Measurements from ENCODE around the gene MED15.
"Not testable (repeated sequence)": the region's sequence is repeated elsewhere in the genome, so short reads cannot be mapped to it uniquely, and the experiment has no call there.

The MED15 gene

GRCh38 chr22:20589614-20590476 is 82.4 kb downstream of the MED15 start:
- H3K27ac ChIP-seq: no peak overlapping the region
- H3K79me2 ChIP-seq: no peaks in the 10 kb centered on the region
- H3K4me1 ChIP-seq: no peaks in the 10 kb centered on the region
- H3K36me3 ChIP-seq (ENCODE audit: control insufficient read depth, insufficient read depth, low read length): no peaks in the 10 kb centered on the region
- no peaks in the 10 kb centered on the region for H3K27me3 ChIP-seq (ENCODE audit: control insufficient read depth, insufficient read depth, low read length)
- no peak overlapping the region for H3K9ac ChIP-seq
- H3K9me3 ChIP-seq (ENCODE audit: control insufficient read depth, low read length): no peaks in the 10 kb centered on the region
- H3K4me3 ChIP-seq (ENCODE audit: low read depth, low read length): no peak overlapping the region
- no peak overlapping the region for H3K4me2 ChIP-seq (ENCODE audit: low read length)
- TF ChIP-seq CTCF (IDR thresholded peaks at IDR 0.05): no peak
- no peak overlapping the region for H2AFZ ChIP-seq

GRCh38 chr22:20590477-20591294 is 83.3 kb downstream of the MED15 start:
- no peak for TF ChIP-seq CTCF (IDR thresholded peaks at IDR 0.05)

DNA sequence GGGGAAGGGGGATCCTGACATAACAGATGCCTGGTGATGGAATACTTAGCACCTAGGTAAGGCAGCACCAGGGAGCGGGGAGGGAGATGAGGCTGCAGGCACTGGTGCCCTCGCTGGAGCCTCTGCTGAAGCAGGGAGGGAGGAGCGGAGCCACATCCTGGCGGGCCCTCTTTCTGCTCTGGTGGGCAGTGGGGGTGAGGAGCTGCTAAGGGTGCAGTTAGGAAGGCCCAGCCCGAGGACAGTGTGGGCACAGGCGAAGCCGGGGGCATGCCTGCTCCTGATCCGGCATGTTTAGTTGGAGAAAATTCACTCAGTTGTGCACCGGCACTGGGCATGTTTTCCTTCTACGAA is 83.9 kb downstream of the MED15 start:
- H3K4me3 ChIP-seq (ENCODE audit: low read depth, low read length): no peak overlapping the region
- H3K9me3 ChIP-seq (ENCODE audit: control insufficient read depth, low read length): no peaks in the 10 kb centered on the region
- no peaks in the 10 kb centered on the region for H3K4me1 ChIP-seq
- no peaks in the 10 kb centered on the region for H3K27me3 ChIP-seq (ENCODE audit: control insufficient read depth, insufficient read depth, low read length)
- H2AFZ ChIP-seq: no peak overlapping the region
- no peak overlapping the region for H3K27ac ChIP-seq
- H3K36me3 ChIP-seq (ENCODE audit: control insufficient read depth, insufficient read depth, low read length): no peaks in the 10 kb centered on the region
- H3K79me2 ChIP-seq: no peaks in the 10 kb centered on the region
- no peak overlapping the region for H3K4me2 ChIP-seq (ENCODE audit: low read length)
- no peak for TF ChIP-seq CTCF (IDR thresholded peaks at IDR 0.05)
- H3K9ac ChIP-seq: no peak overlapping the region

More at GRCh38 chr22:20590477-20591294, 83.3 kb downstream of the MED15 start:
- H3K4me2 ChIP-seq (ENCODE audit: low read length): no peak overlapping the region
- H3K36me3 ChIP-seq (ENCODE audit: control insufficient read depth, insufficient read depth, low read length): no peaks in the 10 kb centered on the region
- H3K27me3 ChIP-seq (ENCODE audit: control insufficient read depth, insufficient read depth, low read length): no peaks in the 10 kb centered on the region
- no peak overlapping the region for H3K9ac ChIP-seq
- no peak overlapping the region for H3K27ac ChIP-seq
- H3K4me1 ChIP-seq: no peaks in the 10 kb centered on the region
- no peak overlapping the region for H3K4me3 ChIP-seq (ENCODE audit: low read depth, low read length)
- H2AFZ ChIP-seq: no peak overlapping the region
- H3K9me3 ChIP-seq (ENCODE audit: control insufficient read depth, low read length): no peaks in the 10 kb centered on the region
- no peaks in the 10 kb centered on the region for H3K79me2 ChIP-seq

DNA sequence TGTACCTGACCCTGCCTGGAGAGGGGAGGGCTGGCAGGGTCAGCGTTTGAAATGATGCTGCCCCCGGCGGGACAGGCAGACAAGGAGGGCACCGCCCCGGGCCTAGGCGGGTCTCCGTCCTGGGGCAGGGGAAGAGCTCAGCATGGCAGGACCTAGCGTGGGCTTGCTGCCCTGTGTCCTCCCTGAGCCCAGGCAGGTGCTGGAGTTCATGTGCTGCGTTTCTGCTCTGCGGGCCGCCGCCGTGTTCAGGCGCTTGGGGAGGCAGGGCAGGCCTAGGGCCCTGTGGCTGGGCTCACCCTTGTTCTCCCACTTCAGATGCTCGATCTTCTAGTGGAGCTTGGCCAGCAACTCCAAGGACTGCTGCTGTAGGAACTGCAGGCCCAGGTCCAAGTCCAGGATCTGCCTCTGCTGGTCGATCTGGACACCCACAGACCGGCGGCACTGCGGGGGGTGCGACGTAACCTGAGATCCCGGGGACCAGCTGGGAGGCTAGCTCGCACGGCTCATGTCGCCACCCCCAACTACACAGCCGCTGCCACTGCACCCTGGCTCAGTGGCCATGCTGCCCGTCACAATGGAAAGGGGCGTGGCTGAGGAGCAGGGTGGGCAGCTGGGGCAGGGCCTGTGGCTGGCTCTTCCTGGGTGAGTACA is 84.4 kb downstream of the MED15 start:
- Histone ChIP-seq H2AFZ (no peak overlapping the region), H3K9ac (no peak overlapping the region), H3K27ac (no peak overlapping the region), H3K79me2 (no peaks in the 10 kb centered on the region), H3K9me3 (ENCODE audit: control insufficient read depth, low read length) (no peaks in the 10 kb centered on the region), H3K4me2 (ENCODE audit: low read length) (no peak overlapping the region), H3K4me3 (ENCODE audit: low read depth, low read length) (no peak overlapping the region), H3K36me3 (ENCODE audit: control insufficient read depth, insufficient read depth, low read length) (no peaks in the 10 kb centered on the region), H3K4me1 (no peaks in the 10 kb centered on the region), H3K27me3 (ENCODE audit: control insufficient read depth, insufficient read depth, low read length) (no peaks in the 10 kb centered on the region)
- no peak for TF ChIP-seq CTCF (IDR thresholded peaks at IDR 0.05)

- H3K36me3 ChIP-seq (ENCODE audit: control insufficient read depth, insufficient read depth, low read length); H2AFZ ChIP-seq; H3K4me2 ChIP-seq (ENCODE audit: low read length); H3K27ac ChIP-seq; H3K9ac ChIP-seq; H3K4me1 ChIP-seq; H3K9me3 ChIP-seq (ENCODE audit: control insufficient read depth, low read length); H3K27me3 ChIP-seq (ENCODE audit: control insufficient read depth, insufficient read depth, low read length); H3K79me2 ChIP-seq; H3K4me3 ChIP-seq (ENCODE audit: low read depth, low read length): not testable (repeated sequence)
These were observed 86.6 kb downstream of the MED15 start for GRCh38 chr22:20594038-20594437.

DNA sequence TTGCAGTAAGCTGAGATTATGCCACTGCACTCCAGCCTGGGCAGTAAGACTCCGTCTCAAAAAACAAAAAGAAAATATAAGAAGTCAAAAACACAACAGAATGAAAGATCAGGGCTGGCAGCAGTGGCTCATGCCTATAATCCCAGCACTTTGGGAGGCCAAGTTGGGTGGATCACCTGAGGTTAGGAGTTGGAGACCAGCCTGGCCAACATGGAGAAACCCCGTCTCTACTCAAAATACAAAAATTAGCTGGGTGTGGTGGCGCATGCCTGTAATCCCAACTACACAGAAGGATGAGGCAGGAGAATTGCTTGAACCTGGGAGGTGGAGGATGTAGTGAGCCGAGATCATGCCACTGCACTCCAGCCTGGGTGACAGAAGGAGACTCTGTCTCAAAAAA is 87.1 kb downstream of the MED15 start:
- H3K4me3 ChIP-seq (ENCODE audit: low read depth, low read length); H3K27ac ChIP-seq: not testable (repeated sequence)

More for the DNA sequence above, 87.1 kb downstream of the MED15 start:
- not testable (repeated sequence) for H3K79me2 ChIP-seq; H3K9ac ChIP-seq; H2AFZ ChIP-seq; H3K4me1 ChIP-seq; H3K4me2 ChIP-seq (ENCODE audit: low read length); H3K9me3 ChIP-seq (ENCODE audit: control insufficient read depth, low read length); H3K36me3 ChIP-seq (ENCODE audit: control insufficient read depth, insufficient read depth, low read length); H3K27me3 ChIP-seq (ENCODE audit: control insufficient read depth, insufficient read depth, low read length)
